HPDE6-E6E7 (cell line): ENCODE data around the gene SMARCC1.
"Not testable (repeated sequence)": the region's sequence is repeated elsewhere in the genome, so short reads cannot be mapped to it uniquely, and the experiment has no call there.

Experiments used
- DNase-seq: peaks from one replicate; pipeline ENCODE4 v3.0.0; 2011; ENCODE audit warnings: missing footprints; ENCODE audit errors: extremely low spot score

SMARCC1 gene

GRCh38 chr3:47772047-47772446 lies 9.6 kb downstream of the SMARCC1 start:
- DNase-seq = no peak

- no peak for DNase-seq
Observed at GRCh38 chr3:47766186-47766585, 15.5 kb downstream of the SMARCC1 start.

GRCh38 chr3:47762233-47762632 lies 19.5 kb downstream of the SMARCC1 start:
- DNase-seq = no peak

DNA sequence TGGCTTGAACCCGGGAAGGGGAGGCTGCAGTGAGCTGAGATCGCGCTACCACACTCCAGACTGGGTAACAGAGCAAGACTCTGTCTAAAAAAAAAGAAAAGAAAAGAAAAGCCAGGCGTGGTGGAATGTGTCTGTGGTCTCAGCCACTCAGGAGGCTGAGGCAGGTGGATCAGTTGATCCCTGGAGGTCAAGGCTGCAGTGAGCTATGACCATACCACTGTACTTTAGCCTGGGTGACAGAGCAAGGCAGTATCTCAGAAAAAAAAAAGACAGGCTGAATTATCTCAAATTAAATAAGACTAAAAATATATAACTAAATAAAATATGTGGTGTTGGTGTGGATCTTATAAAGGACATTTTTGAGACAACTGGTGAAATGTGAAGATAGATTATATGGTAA lies 20.6 kb downstream of the SMARCC1 start:
- DNase-seq = no peak

DNA sequence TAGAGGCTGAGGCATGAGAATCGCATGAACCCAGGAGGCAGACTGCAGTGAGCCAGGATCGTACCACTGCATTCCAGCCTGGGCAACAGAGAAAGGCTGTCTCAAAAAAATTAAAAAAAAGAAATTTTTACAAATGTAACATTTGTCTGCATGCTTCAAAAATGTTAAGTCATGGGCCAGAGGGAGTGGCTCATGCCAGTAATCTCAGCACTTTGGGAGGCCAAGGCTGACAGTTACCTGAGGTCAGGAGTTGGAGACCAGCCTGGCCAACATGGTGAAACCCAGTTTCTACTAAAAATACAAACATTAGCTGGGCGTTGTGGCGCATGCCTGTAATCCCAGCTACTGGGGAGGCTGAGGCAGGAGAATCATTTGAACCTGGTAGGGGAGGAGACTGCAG lies 21.5 kb downstream of the SMARCC1 start:
- not testable (repeated sequence) for DNase-seq

- DNase-seq = no peak
Observed at GRCh38 chr3:47758261-47759025, 23.2 kb downstream of the SMARCC1 start.

- no peak for DNase-seq
Observed at GRCh38 chr3:47752716-47753115, 29.0 kb downstream of the SMARCC1 start.

DNA sequence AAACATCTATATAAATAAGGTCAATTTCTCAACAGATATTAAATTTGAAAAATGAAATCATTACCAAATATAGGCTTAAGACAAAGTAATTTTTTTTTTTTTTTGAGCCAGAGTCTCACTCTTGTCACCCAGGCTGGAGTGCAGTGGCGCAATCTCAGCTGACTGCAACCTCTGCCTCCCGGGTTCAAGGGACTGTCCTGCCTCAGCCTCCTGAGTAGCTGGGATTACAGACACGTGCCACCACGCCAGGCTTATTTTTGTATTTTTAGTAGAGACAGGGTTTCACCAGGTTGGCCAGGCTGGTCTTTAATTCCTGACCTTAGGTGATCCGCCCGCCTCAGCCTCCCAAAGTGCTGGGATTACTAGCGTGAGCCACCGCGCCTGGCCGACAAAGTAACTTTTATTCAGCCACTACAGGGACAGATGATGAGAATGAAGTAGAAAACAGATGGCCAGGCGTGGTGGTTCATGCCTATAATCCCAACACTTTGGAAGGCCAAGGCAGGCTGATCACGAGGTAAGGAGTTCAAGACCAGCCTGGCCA lies 30.8 kb downstream of the SMARCC1 start:
- DNase-seq = not testable (repeated sequence)

DNA sequence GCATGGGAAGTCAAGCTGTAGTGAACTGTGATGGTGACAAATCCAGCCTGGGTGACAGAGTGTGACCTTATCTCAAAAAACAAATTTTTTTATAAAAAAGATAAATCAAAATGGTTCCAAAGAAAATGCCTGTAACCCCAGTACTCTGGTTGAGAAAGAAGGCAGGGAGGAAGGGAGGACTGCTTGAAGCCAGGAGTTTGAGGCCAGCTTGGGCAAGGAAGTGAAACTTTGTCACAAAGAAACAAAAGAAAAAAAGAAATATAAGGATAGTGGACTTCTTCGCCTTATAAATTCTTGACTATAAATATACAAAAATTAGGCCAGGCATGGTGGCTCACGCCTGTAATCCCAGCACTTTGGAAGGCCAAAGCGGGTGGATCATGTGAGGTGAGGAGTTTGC lies 34.1 kb downstream of the SMARCC1 start:
- no peak for DNase-seq

DNA sequence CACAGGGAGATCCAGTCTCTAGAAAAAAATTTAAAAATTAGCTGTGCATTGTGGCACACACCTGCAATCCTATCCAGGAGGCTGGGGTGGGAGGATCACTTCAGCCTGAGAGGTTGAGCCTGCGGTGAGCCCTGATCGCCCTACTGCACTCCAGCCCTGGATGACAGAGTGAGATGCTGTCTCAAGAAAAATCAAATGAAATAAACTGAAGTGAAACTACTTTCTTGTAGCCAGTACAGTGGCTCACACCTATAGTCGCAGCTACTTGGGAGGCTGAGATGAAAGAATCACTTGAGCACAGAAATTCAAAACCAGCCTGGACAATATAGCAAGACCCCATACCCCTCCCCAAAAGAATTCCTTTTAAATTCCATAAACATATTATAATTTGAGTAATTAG lies 35.4 kb downstream of the SMARCC1 start:
- DNase-seq = no peak

GRCh38 chr3:47743855-47744254 lies 37.8 kb downstream of the SMARCC1 start:
- no peak for DNase-seq

DNA sequence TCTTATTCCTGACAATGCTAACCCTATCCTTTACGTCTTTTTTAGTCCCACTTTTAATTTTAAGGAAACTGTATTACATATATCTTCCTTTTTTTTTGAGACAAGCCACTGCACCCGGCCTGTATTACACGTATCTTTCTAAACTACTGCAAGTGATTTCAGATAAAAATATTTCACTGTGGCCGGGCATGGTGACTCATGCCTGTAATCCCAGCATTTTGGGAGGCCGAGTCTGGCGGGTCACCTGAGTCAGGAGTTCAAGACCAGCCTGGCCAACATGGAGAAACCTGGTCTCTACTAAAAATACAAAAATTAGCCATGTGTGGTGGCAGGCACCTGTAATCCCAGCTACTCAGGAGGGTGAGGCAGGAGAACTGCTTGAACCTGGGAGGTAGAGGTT lies 38.3 kb downstream of the SMARCC1 start:
- DNase-seq = not testable (repeated sequence)

GRCh38 chr3:47741925-47742324 lies 39.8 kb downstream of the SMARCC1 start:
- DNase-seq = no peak

DNA sequence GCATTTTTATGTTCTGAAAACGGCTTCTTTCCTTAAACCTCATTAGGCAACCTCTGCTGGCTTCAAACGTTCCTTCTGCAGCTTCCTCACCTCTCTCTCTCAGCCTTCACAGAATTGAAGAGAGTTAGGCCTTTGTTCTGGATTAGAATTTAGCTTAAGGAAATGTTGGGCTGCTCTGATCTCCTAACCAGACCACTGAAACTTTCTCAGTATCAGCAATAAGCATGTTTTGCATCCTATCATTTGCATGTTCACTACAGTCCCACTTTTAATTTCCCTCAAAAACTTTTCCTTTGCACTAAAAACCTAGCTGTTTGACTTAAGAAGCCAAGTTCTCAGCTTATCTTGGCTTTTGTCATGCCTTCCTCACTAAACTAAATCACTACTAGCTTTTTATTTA lies 49.5 kb downstream of the SMARCC1 start:
- no peak for DNase-seq

DNA sequence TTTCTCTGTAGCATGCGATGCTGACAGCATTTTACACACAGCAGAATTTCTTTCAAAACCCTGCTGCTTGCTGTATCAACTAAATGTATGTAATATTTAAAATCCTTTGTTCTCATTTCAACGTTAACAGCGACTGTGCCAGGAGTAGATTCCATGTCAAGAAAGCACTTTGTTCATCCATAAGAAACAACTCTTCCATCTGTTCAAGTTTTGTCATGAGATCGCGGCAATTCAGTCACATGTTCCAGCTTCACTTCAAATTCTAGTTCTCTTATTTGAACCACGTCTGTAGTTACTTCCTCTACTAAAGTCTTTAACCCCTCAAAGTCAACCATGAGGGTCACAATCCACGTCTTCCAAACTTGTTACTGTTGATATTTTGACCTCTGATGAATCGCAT lies 50.6 kb downstream of the SMARCC1 start:
- DNase-seq = no peak

GRCh38 chr3:47722859-47723258 lies 58.8 kb downstream of the SMARCC1 start:
- no peak for DNase-seq

DNA sequence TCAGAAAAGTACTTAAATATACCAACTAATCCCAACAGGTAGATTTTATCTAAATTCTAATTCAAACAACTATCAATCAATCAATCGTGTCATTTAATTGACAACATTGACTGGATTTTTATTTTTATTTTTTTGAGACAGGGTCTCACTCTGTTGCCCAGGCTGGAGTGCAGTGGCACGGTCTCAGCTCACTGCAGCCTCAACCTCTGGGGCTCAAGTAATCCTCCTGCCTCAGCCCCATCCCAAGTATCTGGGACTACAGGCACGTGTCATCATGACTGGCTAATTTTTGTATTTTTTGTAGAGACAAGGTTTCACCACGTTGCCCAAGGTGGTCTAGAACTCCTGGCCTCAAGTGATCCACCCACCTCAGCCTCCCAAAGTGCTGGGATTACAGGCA lies 64.2 kb downstream of the SMARCC1 start:
- not testable (repeated sequence) for DNase-seq

- no peak for DNase-seq
Observed at GRCh38 chr3:47716656-47717055, 65.0 kb downstream of the SMARCC1 start.

- DNase-seq = no peak
Observed at GRCh38 chr3:47715928-47716327, 65.8 kb downstream of the SMARCC1 start.

DNA sequence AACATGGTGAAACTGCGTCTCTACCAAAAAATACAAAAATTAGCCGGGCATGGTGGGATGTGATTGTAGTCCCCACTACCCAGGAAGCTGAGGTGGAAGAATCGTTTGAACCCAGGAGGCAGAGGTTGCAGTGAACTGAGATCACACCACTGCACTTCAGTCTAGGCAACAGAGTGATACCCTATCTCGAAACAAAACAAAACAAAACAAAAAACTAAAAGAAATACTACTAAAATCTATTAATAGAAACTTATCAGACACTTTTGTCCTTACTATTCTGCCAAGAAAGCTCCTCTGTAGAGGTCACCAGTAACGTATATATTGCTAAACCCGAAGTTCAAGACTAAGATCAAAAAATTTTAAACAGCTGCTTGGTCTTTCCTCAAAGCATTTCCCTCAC lies 67.1 kb downstream of the SMARCC1 start:
- no peak for DNase-seq

DNA sequence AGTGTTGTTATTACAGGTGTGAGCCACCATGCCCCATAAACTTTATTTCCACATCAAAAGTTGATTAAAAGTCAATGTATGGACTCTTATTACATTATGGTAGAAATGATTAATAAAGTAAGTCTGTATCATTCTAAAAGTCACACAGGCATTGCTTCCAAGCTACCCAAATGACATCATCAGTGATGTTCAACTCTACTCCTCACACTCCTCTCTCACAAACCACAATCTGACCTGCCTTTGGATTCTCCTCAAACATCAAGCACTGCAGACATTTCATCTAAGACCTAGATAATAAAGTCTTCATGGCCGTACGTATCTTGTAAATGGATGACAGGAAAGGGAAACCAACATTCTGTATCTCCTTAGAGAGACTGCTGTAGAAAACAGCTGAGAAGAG lies 68.0 kb downstream of the SMARCC1 start:
- no peak for DNase-seq

GRCh38 chr3:47712398-47712797 lies 69.3 kb downstream of the SMARCC1 start:
- DNase-seq = no peak

GRCh38 chr3:47711596-47711995 lies 70.1 kb downstream of the SMARCC1 start:
- DNase-seq = no peak

DNA sequence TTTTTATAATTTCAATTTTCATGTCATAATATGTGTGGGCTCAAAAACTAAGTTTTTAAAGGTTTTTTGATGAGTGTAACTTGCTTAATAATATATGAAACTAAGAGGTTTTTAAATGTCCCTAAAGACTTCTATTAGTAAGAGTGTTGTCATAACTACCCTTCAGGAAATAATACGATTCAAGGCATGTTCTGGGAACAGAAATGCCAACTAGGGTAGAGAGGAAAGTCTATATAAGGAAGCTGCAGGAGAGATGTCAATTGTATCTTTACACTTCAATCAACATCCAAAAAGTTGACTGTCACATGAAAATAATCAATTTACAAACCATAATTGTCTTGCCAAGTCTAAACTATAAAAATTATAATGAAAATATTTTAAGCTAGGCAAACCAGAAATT lies 76.3 kb downstream of the SMARCC1 start:
- DNase-seq = no peak
